H9 (cell line): ENCODE measurements around the gene ACSBG1. TPM values are rescaled to one million over a fixed set of nuclear protein-coding genes. Genes with fewer than 3 reads are reported as not detected.

Experiments used
- DNase-seq: peaks from one replicate; pipeline ENCODE4 v3.0.0-alpha.2; 2017
- H2AFZ ChIP-seq: one replicate; pipeline ENCODE4 v1.6.1; 2013; ENCODE audit warnings: mild to moderate bottlenecking, low read length, control low read depth, moderate library complexity
- H2AK5ac ChIP-seq: 2 replicates; pipeline ENCODE4 v1.6.1; 2013; ENCODE audit warnings: low read length, control low read depth, mixed read lengths; ENCODE audit not compliant: insufficient read length
- H2BK120ac ChIP-seq: one replicate; pipeline ENCODE4 v1.6.1; 2013; ENCODE audit warnings: low read depth, mild to moderate bottlenecking, low read length, control low read depth, inconsistent platforms; ENCODE audit not compliant: poor library complexity, severe bottlenecking
- H2BK12ac ChIP-seq: 2 replicates; pipeline ENCODE4 v1.6.1; 2013; ENCODE audit warnings: low read length, control low read depth, mixed read lengths, low read depth; ENCODE audit not compliant: insufficient read length
- H2BK15ac ChIP-seq: 2 replicates; pipeline ENCODE4 v1.6.1; 2013; ENCODE audit warnings: low read depth, low read length, control low read depth
- H2BK20ac ChIP-seq: one replicate; pipeline ENCODE4 v1.6.1; 2013; ENCODE audit warnings: low read depth, mild to moderate bottlenecking, low read length, control low read depth, inconsistent platforms; ENCODE audit not compliant: poor library complexity, severe bottlenecking
- H2BK5ac ChIP-seq: 2 replicates; pipeline ENCODE4 v1.6.1; 2013; ENCODE audit warnings: low read length, control low read depth, mixed read lengths; ENCODE audit not compliant: insufficient read length
- H3K14ac ChIP-seq: 2 replicates; pipeline ENCODE4 v1.6.1; 2013; ENCODE audit warnings: low read length, control low read depth; ENCODE audit not compliant: insufficient read depth
- H3K18ac ChIP-seq: 2 replicates; pipeline ENCODE4 v1.6.1; 2013; ENCODE audit warnings: low read depth, mild to moderate bottlenecking, mixed read lengths, low read length, control low read depth; ENCODE audit not compliant: insufficient read length
- H3K23ac ChIP-seq: 2 replicates; pipeline ENCODE4 v1.6.1; 2013; ENCODE audit warnings: low read length, control low read depth, mixed read lengths, low read depth; ENCODE audit not compliant: insufficient read length
- H3K23me2 ChIP-seq: 2 replicates; pipeline ENCODE4 v1.6.1; 2013; ENCODE audit warnings: low read depth, mild to moderate bottlenecking, mixed read lengths, low read length, control low read depth; ENCODE audit not compliant: insufficient read length, poor library complexity, severe bottlenecking
- H3K27ac ChIP-seq: 2 replicates; pipeline ENCODE4 v1.5.1; 2013; ENCODE audit warnings: low read length, control low read depth, mixed read lengths, low read depth; ENCODE audit not compliant: insufficient read length
- H3K27me3 ChIP-seq: 2 replicates; pipeline ENCODE4 v1.6.1; 2013; ENCODE audit warnings: low read length, control low read depth, inconsistent platforms; ENCODE audit not compliant: insufficient read depth
- H3K4ac ChIP-seq: 2 replicates; pipeline ENCODE4 v1.6.1; 2013; ENCODE audit warnings: low read depth, mild to moderate bottlenecking, control low read depth, inconsistent platforms, low read length, moderate library complexity
- H3K4me1 ChIP-seq: 2 replicates; pipeline ENCODE4 v1.6.1; 2013; ENCODE audit warnings: low read length, control low read depth, inconsistent platforms; ENCODE audit not compliant: insufficient read depth
- H3K4me2 ChIP-seq: 2 replicates; pipeline ENCODE4 v1.6.1; 2013; ENCODE audit warnings: low read length, control low read depth, mixed read lengths; ENCODE audit not compliant: insufficient read length, insufficient read depth
- H3K56ac ChIP-seq: 2 replicates; pipeline ENCODE4 v1.6.1; 2013; ENCODE audit warnings: low read depth, mild to moderate bottlenecking, mixed read lengths, low read length, control low read depth; ENCODE audit not compliant: insufficient read length
- H3K79me1 ChIP-seq: 2 replicates; pipeline ENCODE4 v1.6.1; 2013; ENCODE audit warnings: low read depth, mild to moderate bottlenecking, moderate library complexity, low read length, control low read depth, inconsistent platforms; ENCODE audit not compliant: insufficient read depth, poor library complexity, severe bottlenecking
- H3K79me2 ChIP-seq: 2 replicates; pipeline ENCODE4 v1.6.1; 2013; ENCODE audit warnings: low read length, control low read depth, inconsistent platforms; ENCODE audit not compliant: insufficient read depth
- H3K9ac ChIP-seq: 2 replicates; pipeline ENCODE4 v1.6.1; 2013; ENCODE audit warnings: low read length, control low read depth, mixed read lengths; ENCODE audit not compliant: insufficient read length; ENCODE audit errors: extremely low read depth
- H3K9me3 ChIP-seq: one replicate; pipeline ENCODE4 v1.6.1; 2013; ENCODE audit warnings: low read depth, low read length, inconsistent platforms; ENCODE audit not compliant: control insufficient read depth
- H3T11ph ChIP-seq: one replicate; pipeline ENCODE4 v1.6.1; 2013; ENCODE audit warnings: mild to moderate bottlenecking, low read length, control low read depth, inconsistent platforms
- H4K20me1 ChIP-seq: one replicate; pipeline ENCODE4 v1.6.1; 2013; ENCODE audit not compliant: control insufficient read depth, insufficient read length, insufficient read depth
- H4K5ac ChIP-seq: 2 replicates; pipeline ENCODE4 v1.6.1; 2013; ENCODE audit warnings: low read depth, mild to moderate bottlenecking, mixed read lengths, low read length, control low read depth; ENCODE audit not compliant: insufficient read length
- H4K8ac ChIP-seq: replicated peaks from 2 replicates; pipeline ENCODE4 v1.6.1; 2013; ENCODE audit warnings: low read length, control low read depth, mixed read lengths, low read depth; ENCODE audit not compliant: insufficient read length
- H4K91ac ChIP-seq: 2 replicates; pipeline ENCODE4 v1.6.1; 2013; ENCODE audit warnings: low read depth, mild to moderate bottlenecking, moderate library complexity, mixed read lengths, low read length, control low read depth; ENCODE audit not compliant: insufficient read length
- H3K27ac Mint-ChIP-seq, 3 experiments: 2 replicates in 2 of 3; 3 replicates in 1 of 3; pipeline ENCODE4 v1.8.0; 2020 to 2021; ENCODE audit warnings: mixed read lengths in 3 of 3, mild to moderate bottlenecking in 1 of 3, moderate library complexity in 1 of 3
- H3K27me3 Mint-ChIP-seq: 2 replicates; pipeline ENCODE4 v1.8.0; 2021; ENCODE audit warnings: low read depth, mild to moderate bottlenecking, moderate library complexity, mixed read lengths
- H3K36me3 Mint-ChIP-seq, 3 experiments: 2 replicates in 2 of 3; 3 replicates in 1 of 3; pipeline ENCODE4 v1.8.0; 2020 to 2021; ENCODE audit warnings: low read depth in 3 of 3, mixed read lengths in 3 of 3; ENCODE audit not compliant: insufficient read depth in 1 of 3
- H3K4me1 Mint-ChIP-seq, 2 experiments: 2 replicates each; pipeline ENCODE4 v1.8.0; 2020; ENCODE audit warnings: mixed read lengths in 2 of 2
- H3K4me3 Mint-ChIP-seq, 2 experiments: 2 replicates in 1 of 2; 3 replicates in 1 of 2; pipeline ENCODE4 v1.8.0; 2020 to 2021; ENCODE audit warnings: mild to moderate bottlenecking in 2 of 2, mixed read lengths in 2 of 2, moderate library complexity in 1 of 2
- H3K9me3 Mint-ChIP-seq, 2 experiments: 2 replicates in 1 of 2; 3 replicates in 1 of 2; pipeline ENCODE4 v1.8.0; 2020; ENCODE audit warnings: mild to moderate bottlenecking in 2 of 2, mixed read lengths in 2 of 2, moderate library complexity in 1 of 2
- CTCF ChIP-seq: fragments of 200-600 bp; sonication (generic); conservative IDR thresholded peaks from 3 replicates; pipeline ENCODE4 v1.8.0; 2021; ENCODE audit warnings: antibody characterized with exemption, mild to moderate bottlenecking
- WGBS: extraction: QIAGEN DNeasy Blood & Tissue Kit; methylation state at CpG from one replicate; pipeline ENCODE4 v1.1.7; 2013; ENCODE audit warnings: missing lambda C conversion rate, low lambda C conversion rate, mixed read lengths; ENCODE audit not compliant: insufficient read length; ENCODE audit errors: extremely low coverage; 5-methylcytosine and 5-hydroxymethylcytosine counted together
- total RNA-seq: library from RNA; stranded (reverse); gene quantifications from 2 replicates; pipeline ENCODE4 v1.2.1, GENCODE V29; 2021

Gene ACSBG1
- total RNA-seq, 1 experiment from 2014 or later, result 2.2 TPM

- no peak within 1 kb of the TSS for H2BK15ac ChIP-seq
- H2AFZ ChIP-seq, result no peak within 1 kb of the TSS
- H3K23me2 ChIP-seq, result peaks cover 3% of the 10 kb centered on the region
- no peak within 1 kb of the TSS for H2AK5ac ChIP-seq
- H3K4me1 ChIP-seq, result no peaks in the 10 kb centered on the region
- no peaks in the 10 kb centered on the region; the same call in 1 of the 2 replicates for H3K27me3 ChIP-seq
- H2BK120ac ChIP-seq, result no peak within 1 kb of the TSS
- no peak within 1 kb of the TSS for H3K23ac ChIP-seq
- H2BK20ac ChIP-seq, result no peak within 1 kb of the TSS
- no peak within 1 kb of the TSS for H2BK12ac ChIP-seq
- DNase-seq, result peak; percentile 97
- H3K56ac ChIP-seq, result no peak within 1 kb of the TSS
- H3K36me3 Mint-ChIP-seq, result peaks cover 0 to 5% (median 1%) of the 10 kb centered on the region in 3 experiments; a peak in 2 of 7 replicates
- H3K79me2 ChIP-seq, result no peaks in the 10 kb centered on the region
- H4K20me1 ChIP-seq, result no peaks in the 10 kb centered on the region
- H3K4me2 ChIP-seq, result peak within 1 kb of the TSS; percentile 78
- peaks cover 2% of the 10 kb centered on the region; the same call in 1 of the 2 replicates for H3K27me3 Mint-ChIP-seq
- no peak within 1 kb of the TSS for H3K4ac ChIP-seq
- H3K9ac ChIP-seq, result peak within 1 kb of the TSS; percentile 57
- H3T11ph ChIP-seq, result no peak within 1 kb of the TSS
- peaks cover 11 to 22% of the 10 kb centered on the region in 2 experiments for H3K4me1 Mint-ChIP-seq
- H4K91ac ChIP-seq, result no peak within 1 kb of the TSS
- no peaks in the 10 kb centered on the region for H3K9me3 ChIP-seq
- no peak within 1 kb of the TSS for H4K5ac ChIP-seq
- H3K4me3 Mint-ChIP-seq, result peak within 1 kb of the TSS; percentile 94 to 95
- no peak within 1 kb of the TSS for H3K27ac ChIP-seq
- H3K18ac ChIP-seq, result no peak within 1 kb of the TSS
- no peak within 1 kb of the TSS for H4K8ac ChIP-seq
- no peak for TF ChIP-seq CTCF
- H3K14ac ChIP-seq, result no peak within 1 kb of the TSS
- no peaks in the 10 kb centered on the region for H3K79me1 ChIP-seq
- H2BK5ac ChIP-seq, result no peak within 1 kb of the TSS
- WGBS, result no CpG with 5 or more reads among the region's 79 CpGs
- no peaks in the 10 kb centered on the region; a peak in 1 of 5 replicates for H3K9me3 Mint-ChIP-seq
- H3K27ac Mint-ChIP-seq, result peak within 1 kb of the TSS; percentile 24 to 95 (median 68); a peak in 4 of 7 replicates
Measured at GRCh38 chr15:78149068-78149804, 85.1 kb downstream of the ACSBG1 start, which contains the start of gene IDH3A. Gene IDH3A (plus strand): TSS chr15:78149362. CDS start chr15:78149404, 42 bp downstream.
